Neutrophil (primary cell): ENCODE measurements around the gene NSDHL.
A peak's percentile ranks its signal among the peaks of the same experiment; 100 is the strongest.
"Not testable (repeated sequence)": the region's sequence is repeated elsewhere in the genome, so short reads cannot be mapped to it uniquely, and the experiment has no call there.

ENCODE experiments used
- H3K27ac ChIP-seq: fragments of 200-600 bp; sonication (generic); 2 replicates; pipeline ENCODE4 v1.5.1; 2016; ENCODE audit warnings: mild to moderate bottlenecking, moderate library complexity
- H3K27me3 ChIP-seq: fragments of 200-600 bp; sonication (generic); 2 replicates; pipeline ENCODE4 v1.6.0; 2016; ENCODE audit warnings: mild to moderate bottlenecking
- H3K36me3 ChIP-seq: fragments of 200-600 bp; sonication (generic); 2 replicates; pipeline ENCODE4 v1.5.1; 2017
- H3K4me1 ChIP-seq, 2 experiments: fragments of 200-600 bp in 1 of 2; sonication (generic) in 1 of 2; 1 replicate in 1 of 2; 2 replicates in 1 of 2; pipeline versions ENCODE4 v1.5.1 to v1.6.1; 2013 to 2016; ENCODE audit warnings: low read depth in 1 of 2, low read length in 1 of 2, mild to moderate bottlenecking in 1 of 2, moderate library complexity in 1 of 2; ENCODE audit not compliant: control insufficient read depth in 1 of 2, insufficient read depth in 1 of 2
- H3K4me3 ChIP-seq, 2 experiments: fragments of 200-600 bp in 1 of 2; sonication (generic) in 1 of 2; 1 replicate in 1 of 2; 2 replicates in 1 of 2; pipeline ENCODE4 v1.5.1; 2013 to 2016; ENCODE audit warnings: low read depth in 1 of 2, low read length in 1 of 2, mild to moderate bottlenecking in 1 of 2, moderate library complexity in 1 of 2
- H3K9me3 ChIP-seq: fragments of 200-600 bp; sonication (generic); 2 replicates; pipeline ENCODE4 v1.5.1; 2016
- TF ChIP-seq, protein P1 (sequence below): fragments of 200-600 bp; sonication (generic); IDR thresholded peaks from 2 replicates; pipeline ENCODE4 v1.5.1; 2016; ENCODE audit warnings: antibody characterized with exemption

NSDHL gene

DNA sequence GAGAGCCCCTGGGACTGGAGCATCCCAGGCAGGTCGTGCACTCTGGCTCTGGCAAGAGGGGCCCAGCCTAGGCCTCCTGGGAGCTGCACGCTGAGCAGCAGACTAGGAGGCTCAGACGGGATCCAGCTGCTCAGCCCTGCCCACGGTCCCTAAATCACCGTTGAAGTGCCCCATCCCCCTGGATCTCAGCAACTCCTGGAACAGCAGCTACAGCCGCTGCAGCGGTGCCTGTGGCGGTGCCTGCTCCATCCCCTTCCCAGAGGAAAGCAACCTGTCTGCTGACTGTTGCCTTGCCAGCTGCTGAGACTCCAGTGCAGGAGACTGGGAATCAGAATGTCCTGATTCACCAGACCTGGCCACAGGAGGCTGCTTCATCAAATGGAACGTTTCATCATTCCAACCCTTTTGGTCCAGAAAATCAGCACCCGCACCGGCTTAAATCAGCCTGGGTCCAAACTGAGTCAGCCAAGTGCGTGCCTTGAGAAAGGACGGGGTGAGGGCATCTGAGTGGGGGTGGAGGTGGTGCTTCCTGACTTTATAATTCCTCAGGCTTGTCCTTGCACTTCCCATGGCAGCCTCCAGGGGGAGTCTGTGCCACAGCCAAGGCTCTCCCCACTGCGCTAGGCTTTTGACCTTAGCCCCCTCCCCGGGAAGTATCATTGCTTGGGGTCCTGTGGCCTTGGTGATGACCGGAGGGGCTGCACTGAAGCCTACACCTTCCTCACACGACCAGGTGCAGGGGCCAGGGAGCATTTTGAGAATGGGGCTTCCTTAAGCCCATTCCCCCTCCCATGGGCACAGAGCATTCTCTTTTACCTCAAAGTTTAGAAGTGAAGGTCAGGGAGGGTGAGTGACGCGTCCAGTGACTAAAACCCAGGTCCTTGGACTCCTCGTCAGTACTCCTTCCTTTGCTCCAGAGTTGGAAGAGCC, 73.6 kb downstream of the NSDHL start:
- Histone ChIP-seq H3K4me3 (no peak overlapping the region), H3K36me3 (no peaks in the 10 kb centered on the region), H3K27ac (no peak overlapping the region), H3K4me1 (no peaks in the 10 kb centered on the region), H3K9me3 (no peaks in the 10 kb centered on the region), H3K27me3 (peaks cover under 1% of the 10 kb centered on the region)
- TF ChIP-seq, protein P1, sequence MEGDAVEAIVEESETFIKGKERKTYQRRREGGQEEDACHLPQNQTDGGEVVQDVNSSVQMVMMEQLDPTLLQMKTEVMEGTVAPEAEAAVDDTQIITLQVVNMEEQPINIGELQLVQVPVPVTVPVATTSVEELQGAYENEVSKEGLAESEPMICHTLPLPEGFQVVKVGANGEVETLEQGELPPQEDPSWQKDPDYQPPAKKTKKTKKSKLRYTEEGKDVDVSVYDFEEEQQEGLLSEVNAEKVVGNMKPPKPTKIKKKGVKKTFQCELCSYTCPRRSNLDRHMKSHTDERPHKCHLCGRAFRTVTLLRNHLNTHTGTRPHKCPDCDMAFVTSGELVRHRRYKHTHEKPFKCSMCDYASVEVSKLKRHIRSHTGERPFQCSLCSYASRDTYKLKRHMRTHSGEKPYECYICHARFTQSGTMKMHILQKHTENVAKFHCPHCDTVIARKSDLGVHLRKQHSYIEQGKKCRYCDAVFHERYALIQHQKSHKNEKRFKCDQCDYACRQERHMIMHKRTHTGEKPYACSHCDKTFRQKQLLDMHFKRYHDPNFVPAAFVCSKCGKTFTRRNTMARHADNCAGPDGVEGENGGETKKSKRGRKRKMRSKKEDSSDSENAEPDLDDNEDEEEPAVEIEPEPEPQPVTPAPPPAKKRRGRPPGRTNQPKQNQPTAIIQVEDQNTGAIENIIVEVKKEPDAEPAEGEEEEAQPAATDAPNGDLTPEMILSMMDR, result peak; percentile 70

DNA sequence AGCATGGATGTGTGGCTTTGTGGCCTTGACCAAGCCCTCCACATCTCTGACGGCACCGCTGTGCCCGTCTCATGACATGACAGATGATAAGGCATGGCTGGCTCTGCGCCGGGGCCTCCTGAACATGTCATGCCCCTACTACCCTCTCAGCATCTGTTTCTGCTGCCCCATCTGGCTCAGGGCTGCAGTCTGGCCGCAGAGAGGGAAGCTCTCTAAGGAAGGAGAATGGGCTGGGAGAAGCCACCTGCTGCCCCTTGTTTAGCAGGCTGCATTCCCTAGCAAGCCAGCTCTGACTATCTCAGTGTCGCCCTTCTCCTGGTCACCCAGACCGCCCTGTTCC, 74.2 kb downstream of the NSDHL start:
- H3K4me1 ChIP-seq, result no peaks in the 10 kb centered on the region
- H3K4me3 ChIP-seq, result no peak overlapping the region
- TF ChIP-seq, protein P1, result no peak

DNA sequence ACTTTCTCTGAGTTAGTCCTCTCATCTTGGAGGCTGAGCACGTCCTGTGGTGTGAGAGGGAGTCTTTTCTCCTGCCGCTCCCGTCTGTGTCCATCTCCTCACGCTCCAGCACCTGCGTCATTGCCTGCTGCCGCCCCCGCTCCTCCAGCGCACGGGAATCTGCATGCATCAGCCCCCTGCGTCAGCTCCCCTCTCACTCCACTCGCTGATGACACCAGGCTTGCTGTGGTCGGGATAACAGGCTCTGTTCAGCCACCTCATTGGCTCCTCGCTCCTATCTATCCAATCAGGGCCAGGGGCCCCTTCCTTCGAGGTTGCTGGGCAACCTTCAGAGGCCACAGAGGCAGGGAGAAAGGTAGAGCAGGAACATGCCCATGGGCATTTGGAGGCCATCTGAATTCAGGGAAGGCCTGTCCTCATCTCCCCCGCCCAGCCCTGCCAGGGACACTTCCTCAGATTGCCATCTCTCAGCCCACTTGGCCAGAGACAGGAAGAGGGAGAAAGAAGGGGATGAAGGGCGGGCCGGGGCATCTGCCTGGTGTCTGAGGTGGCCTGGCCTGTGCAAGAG, 76.3 kb downstream of the NSDHL start:
- no peaks in the 10 kb centered on the region for H3K27me3 ChIP-seq
- H3K4me1 ChIP-seq, result no peaks in the 10 kb centered on the region

More for the DNA sequence above, 74.2 kb downstream of the NSDHL start:
- no peaks in the 10 kb centered on the region for H3K9me3 ChIP-seq
- H3K27ac ChIP-seq, result no peak overlapping the region
- no peaks in the 10 kb centered on the region for H3K27me3 ChIP-seq
- H3K36me3 ChIP-seq, result no peaks in the 10 kb centered on the region

DNA sequence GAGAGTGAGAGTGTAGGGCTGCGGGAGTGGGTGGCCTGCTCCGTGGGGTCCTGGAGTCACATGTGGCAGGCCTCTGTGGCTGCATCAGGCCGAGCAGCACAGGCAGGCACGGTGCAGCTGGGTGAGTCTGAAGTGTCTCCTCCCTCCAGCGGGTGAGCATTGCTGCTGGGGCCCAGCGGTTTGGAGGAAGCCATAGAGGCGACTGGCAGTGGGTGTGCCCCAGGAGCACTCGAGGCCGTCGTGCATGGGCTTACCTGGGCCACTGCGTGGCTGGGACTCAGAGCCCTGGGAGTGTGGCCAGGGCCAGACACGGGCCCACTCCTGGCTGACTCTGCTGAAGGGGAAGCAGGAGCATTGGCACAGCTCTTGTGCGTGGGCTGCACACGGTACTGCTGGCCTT, 77.6 kb downstream of the NSDHL start:
- Histone ChIP-seq H3K36me3 (no peaks in the 10 kb centered on the region), H3K27ac (no peak overlapping the region), H3K27me3 (no peaks in the 10 kb centered on the region), H3K9me3 (no peaks in the 10 kb centered on the region), H3K4me1 (no peaks in the 10 kb centered on the region), H3K4me3 (no peak overlapping the region)
- TF ChIP-seq, protein P1, result no peak

More for the DNA sequence above, 76.3 kb downstream of the NSDHL start:
- TF ChIP-seq, protein P1, result no peak
- no peaks in the 10 kb centered on the region for H3K36me3 ChIP-seq
- H3K27ac ChIP-seq, result no peak overlapping the region
- H3K9me3 ChIP-seq, result no peaks in the 10 kb centered on the region
- no peak overlapping the region for H3K4me3 ChIP-seq

DNA sequence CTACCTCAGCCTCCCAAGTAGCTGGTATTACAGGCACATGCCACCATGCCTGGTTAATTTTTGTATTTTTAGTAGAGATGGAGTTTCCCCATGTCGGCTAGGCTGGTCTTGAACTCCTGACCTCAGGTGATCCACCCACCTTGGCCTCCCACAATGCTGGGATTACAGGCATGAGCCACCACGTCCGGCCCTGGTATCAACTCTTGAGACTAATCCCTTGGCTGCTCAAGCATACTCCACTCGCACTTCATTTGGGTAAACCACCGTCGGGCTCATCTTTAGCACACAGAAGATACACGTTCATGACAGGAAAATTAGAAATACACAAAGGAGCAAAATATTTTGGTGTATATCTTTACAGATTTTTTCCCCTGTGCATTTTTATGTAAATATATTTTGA, 79.2 kb downstream of the NSDHL start:
- not testable (repeated sequence) for H3K4me1 ChIP-seq, H3K36me3 ChIP-seq, H3K27me3 ChIP-seq, H3K4me3 ChIP-seq, H3K9me3 ChIP-seq, H3K27ac ChIP-seq

DNA sequence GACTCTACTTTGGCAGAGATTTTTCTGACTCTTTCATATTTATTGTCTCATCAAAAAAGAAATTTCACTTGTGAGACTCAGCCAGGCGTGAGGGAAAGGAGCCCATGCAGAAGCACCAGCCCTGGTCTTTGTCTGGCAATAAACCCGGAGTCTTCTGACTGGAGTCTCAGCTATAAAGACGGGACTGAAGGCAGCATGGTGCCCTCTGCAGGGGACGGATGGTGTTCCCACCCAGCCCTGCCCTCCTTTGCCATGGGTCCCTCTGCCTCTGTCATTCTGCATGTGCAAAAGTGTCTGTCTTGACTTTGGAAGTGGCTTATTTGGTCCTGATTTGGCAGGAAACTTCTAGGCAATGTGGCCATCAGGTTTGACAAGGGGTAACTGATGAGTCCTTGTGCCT, 81.2 kb downstream of the NSDHL start:
- Histone ChIP-seq H3K9me3 (no peaks in the 10 kb centered on the region), H3K4me1 (no peaks in the 10 kb centered on the region), H3K27me3 (no peaks in the 10 kb centered on the region), H3K4me3 (no peak overlapping the region), H3K27ac (no peak overlapping the region), H3K36me3 (no peaks in the 10 kb centered on the region)
- TF ChIP-seq, protein P1, result no peak
